ENCODE data around the gene ARHGEF39.
"Not testable (repeated sequence)": the region's sequence is repeated elsewhere in the genome, so short reads cannot be mapped to it uniquely, and the experiment has no call there.

The ARHGEF39 gene

DNA sequence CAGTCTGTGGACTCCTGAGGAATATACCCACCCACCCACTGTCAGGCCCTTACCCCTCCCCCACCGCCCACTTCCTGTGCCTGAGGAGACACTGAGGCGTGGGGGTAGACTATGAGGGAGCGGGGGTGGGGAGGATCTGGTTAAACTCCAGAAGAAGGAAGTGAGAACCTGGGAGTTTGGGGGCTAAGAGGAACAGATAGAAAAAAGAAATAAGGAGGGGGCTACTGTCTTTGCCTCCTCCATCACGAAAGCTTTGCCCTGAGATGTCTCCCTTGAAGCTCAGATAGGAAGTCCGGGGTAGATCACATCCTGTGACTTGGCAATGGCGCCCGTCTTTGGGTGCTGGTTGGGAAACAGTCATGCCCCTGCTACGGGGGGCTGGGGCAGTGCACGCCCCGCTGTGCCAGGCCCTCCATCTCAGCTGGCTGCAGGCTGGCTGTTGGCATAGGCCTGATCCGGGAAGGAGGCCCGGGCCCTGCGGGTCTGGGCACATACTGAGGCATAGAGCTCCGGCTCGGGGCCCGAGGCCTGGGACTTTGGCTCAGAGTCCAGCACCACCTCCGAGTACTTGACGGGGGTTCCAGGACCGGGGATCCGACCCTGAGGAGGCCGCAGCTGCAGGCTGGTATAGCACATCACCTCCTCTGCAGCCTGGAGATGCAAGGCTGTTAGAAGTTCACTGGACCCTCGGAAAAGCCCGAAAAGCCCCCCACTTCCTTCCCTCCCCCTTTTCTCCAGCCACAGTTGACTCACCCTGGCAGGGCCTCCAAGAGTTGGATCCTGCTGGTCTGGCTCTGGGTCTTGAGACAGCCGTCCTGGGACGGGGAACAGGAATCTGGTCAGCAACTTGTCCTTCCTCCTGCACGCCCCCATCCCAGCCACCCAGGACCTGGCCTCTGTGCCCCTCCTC lies 15.3 kb downstream of the ARHGEF39 start:
- peak; percentile 21 for DNase-seq

- DNase-seq, result peak; percentile 91
Observed at GRCh38 chr9:35646533-35647265, 18.3 kb downstream of the ARHGEF39 start.

- no peak for DNase-seq
Observed at GRCh38 chr9:35646153-35646532, 18.9 kb downstream of the ARHGEF39 start.

DNA sequence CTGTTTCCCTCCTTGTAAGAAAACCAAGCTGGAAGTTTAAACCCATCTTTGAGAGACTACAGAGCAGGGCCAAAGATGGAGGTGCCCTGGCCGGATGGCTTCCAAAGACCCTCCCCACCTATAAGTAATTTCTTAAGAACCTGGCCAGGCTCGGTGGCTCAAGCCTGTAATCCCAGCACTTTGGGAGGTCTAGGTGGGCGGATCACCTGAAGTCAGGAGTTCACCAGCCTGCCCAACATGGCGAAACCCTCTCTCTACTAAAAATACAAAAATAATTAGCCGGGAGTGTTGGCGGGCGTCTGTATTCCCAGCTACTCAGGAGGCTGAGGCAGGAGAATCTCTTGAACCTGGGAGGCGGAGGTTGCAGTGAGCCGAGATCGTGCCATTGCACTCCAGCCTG lies 19.3 kb downstream of the ARHGEF39 start:
- not testable (repeated sequence) for DNase-seq

DNA sequence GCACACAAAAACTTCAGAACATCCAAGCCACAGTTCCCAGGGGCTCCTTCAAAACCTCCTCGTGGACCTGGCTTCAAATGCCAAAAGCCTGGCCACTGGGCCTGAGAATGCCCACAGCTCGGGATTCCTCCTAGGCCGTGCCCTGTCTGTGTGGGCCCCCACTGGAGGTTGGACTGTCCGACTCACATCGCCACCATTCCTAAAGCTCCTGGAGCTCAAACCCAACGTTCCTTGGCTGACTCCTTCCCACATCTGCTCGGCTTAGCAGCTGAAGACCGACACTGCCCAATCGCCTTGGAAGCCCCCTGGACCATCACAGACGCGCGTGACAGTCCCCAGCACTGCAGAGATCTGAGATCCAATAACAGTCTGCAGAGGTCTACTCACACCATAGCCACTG lies 21.9 kb downstream of the ARHGEF39 start:
- no peak for DNase-seq

- DNase-seq, result not testable (repeated sequence)
Observed at GRCh38 chr9:35641478-35641877, 23.5 kb downstream of the ARHGEF39 start.

GRCh38 chr9:35640431-35640830 lies 24.6 kb downstream of the ARHGEF39 start:
- not testable (repeated sequence) for DNase-seq

DNA sequence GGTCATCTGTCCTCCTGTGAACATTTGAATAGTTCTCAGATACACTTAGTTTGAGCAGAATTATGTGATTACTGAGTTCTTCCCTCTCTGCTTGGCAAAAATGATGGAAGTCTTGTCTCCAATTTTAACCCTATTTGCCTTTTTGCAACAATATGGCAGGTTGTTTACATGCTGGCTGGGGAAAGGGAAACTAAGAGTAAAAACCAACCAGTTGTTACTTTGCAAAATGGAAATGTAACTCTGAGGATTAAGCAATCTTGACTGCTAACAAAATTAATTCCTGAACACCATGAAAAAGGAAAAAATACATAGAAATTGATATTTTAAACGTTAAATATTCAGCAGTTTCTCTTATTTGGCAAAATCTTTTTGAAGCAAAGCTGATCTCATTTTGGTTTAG lies 25.4 kb downstream of the ARHGEF39 start:
- no peak for DNase-seq

DNA sequence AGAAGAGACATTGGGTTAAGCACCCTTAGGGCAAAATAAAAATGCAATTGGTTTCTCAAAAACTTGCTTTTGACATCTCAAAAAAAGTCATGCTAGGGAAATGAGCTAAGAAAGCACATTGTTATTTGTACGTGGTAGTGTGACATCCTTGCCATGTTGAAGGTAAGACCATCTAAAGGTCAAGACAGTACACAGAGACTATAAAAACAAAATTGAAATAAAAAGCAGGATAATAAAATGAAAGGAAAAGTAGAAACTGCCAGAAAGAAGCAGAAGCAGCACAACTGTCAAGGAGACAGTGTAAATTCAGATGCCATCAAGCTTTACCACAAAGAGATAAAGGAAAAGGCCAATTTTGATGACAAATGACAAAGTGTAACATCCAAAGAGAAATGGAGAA lies 25.8 kb downstream of the ARHGEF39 start:
- not testable (repeated sequence) for DNase-seq

DNA sequence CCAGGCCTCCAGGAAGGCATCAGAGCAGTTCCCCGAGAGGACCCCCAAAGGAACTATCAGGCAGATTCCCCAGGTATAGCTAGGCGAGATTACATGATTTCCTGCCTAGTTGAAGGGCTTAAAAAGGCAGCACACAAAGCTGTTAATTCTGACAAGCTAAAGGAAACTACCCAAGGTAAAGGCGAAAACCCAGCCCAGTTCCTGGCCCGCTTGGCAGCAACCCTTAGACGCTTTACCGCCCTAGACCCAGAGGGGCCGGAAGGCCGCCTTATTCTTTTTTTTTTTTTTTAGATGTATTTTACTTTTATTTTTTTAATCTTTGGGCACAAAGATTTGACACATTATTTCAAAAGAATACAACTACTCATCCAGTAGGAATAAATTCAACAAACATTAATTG lies 26.2 kb downstream of the ARHGEF39 start:
- peak; percentile 52 for DNase-seq

DNA sequence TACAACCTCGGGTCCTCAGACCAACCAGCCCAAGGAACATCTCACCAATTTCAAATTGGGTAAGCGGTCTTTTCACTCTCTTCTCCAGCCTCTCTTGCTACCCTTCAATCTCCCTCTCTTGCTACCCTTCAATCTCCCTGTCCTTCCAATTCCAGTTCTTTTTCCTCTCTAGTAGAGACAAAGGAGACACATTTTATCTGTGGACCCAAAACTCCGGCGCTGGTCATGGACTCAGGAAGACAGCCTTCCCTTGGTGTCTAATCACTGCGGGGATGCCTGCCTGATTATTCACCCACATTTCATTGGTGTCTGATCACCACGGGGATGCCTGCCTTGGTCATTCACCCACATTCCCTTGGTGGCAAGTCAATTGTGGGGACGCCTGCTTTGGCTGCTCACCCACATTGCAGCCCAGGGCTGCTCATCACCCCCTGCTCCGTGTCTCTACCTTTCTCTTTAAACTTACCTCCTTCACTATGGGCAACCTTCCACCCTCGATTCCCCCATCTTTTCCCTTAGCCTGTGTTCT lies 27.5 kb downstream of the ARHGEF39 start:
- DNase-seq, result not testable (repeated sequence)

DNA sequence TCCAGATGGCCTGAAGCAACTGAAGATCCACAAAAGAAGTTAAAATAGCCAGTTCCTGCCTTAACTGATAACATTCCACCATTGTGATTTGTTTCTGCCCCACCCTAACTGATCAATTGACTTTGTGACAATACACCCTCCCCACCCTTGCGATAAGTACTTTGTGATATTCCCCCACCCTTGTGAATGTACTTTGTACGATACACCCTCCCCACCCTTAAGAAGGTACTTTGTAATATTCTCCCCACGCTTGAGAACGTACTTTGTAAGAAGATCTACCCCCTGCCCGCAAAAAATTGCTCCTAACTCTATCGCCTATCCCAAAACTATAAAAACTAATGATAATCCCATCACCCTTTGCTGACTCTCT lies 28.1 kb downstream of the ARHGEF39 start:
- DNase-seq, result not testable (repeated sequence)

DNA sequence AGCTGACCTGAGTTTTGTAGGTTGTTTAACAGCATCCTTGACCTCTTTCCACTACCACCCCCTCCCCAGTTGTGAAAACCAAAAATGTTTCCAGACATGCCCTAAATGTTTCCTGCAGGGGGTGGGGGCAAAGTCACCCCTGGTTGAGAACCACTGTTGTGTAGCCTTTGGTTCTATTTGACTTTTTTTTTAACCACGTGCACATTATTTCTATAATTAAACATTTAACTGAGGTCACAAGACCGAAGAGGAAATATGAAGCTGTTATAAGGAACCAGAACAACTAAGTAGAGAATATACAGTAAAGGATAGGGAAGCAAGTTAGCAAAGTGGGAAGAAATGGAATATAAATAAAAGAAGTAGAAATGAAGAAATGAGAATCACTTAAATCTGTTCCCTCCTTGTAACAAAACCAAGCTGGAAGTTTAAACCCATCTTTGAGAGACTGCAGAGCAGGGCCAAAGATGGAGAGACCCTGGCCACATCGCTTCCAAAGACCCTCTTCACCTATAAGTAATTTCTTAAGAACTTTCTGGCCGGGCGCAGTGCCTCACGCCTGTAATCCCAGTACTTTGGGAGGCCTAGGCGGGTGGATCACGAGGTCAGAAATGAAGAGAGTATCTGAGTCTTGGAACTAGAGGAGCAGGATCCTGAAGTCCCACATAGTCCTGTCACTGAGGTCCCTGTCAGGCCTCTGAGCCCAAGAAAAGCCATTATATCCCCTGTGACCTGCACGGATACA lies 28.7 kb downstream of the ARHGEF39 start:
- no peak for DNase-seq

GRCh38 chr9:35635730-35636129 lies 29.3 kb downstream of the ARHGEF39 start:
- no peak for DNase-seq

DNA sequence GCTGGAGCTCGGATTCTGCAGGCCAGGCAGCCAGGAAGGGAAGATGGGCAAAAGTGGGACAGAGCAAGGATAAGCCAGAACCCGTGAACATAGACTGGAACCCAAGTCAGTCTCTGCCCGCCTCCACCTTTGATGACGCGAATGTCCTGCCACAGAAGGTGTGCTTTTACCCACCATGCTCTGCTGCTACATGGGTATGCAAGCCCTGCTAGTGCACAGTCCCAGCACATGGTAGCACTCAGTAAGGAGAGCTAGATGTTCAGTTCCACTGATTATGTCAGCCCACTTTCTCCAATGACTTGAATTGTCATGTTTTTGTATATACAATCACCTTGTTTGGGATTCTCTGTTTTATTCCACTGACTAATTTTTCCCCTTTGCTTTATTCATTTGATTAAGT lies 35.4 kb downstream of the ARHGEF39 start:
- no peak for DNase-seq

DNA sequence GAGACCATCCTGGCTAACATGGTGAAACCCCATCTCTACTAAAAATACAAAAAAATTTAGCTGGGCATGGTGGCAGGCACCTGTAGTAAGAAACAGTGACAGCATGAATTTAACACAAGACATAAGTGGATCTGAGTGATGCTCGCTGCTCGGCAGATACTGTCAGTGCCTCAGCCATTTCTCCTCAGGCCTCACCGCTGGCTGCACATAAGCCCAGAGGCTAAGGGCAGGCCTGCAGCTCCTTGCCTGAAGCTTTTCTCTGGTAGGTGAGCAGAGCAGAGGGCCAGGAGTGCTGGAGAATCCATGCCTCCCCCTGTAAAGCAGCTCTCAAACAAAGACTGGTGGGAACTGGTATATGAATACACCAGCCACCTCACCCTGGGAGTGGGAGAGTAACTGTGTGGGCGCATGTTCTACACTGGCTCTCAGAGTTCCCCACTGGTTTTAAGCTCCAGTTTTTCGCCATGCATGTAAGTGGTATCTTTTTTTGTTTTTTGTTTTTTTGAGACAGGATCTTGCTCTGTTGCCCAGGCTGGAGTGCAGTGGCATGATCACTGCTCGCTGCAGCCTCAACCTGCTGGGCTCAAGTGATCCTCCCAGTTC lies 36.5 kb downstream of the ARHGEF39 start:
- DNase-seq, result no peak

- no peak for DNase-seq
Observed at GRCh38 chr9:35627575-35627974, 37.4 kb downstream of the ARHGEF39 start.

- peak; percentile 64 for DNase-seq
Observed at GRCh38 chr9:35619800-35620158, 45.2 kb downstream of the ARHGEF39 start.

- peak; percentile 74 for DNase-seq
Observed at GRCh38 chr9:35618854-35619799, 45.9 kb downstream of the ARHGEF39 start.

DNA sequence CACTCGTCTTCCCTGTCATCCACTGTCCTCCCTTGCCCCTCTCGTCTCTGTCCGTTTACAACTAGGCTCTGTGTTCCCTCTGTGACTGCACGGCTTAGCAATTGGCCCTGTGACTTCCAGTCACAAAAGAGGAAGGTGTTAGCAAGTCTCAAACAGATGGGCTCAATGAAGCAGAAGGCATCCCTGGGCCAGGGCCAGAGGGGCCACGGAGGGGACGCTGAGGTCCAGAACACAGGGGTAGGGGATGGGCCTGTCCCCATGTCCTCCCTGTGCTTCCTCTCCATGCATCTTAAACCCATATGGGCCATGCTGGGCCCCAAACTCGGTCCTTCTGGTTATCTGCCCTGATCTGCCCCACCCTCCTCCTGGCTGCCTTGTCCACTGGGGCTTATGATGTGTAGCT lies 46.7 kb downstream of the ARHGEF39 start, which contains the start of gene CD72:
CD72 (minus strand) TSS at position 89 of the 403 bp plus-strand sequence. CDS start 110 bp downstream, outside the sequence.
- DNase-seq, result peak; percentile 42

GRCh38 chr9:35617548-35617947 lies 47.4 kb downstream of the ARHGEF39 start:
- no peak for DNase-seq
